K562 (cell line): ENCODE measurements around the gene IFI27L2. TPM values are rescaled to one million over a fixed set of nuclear protein-coding genes. Genes with fewer than 3 reads are reported as not detected.

ENCODE experiments used
- ATAC-seq: fragments of 200-7000 bp; cut with Tn5 transposase; 3 replicates; pipeline ENCODE4 v1.9.1; 2020; ENCODE audit warnings: moderate library complexity
- BruUV-seq: library from RNA; stranded (reverse); fragments of 400-500 nt; replicated peaks from 2 replicates; lab custom pipeline; 2021; lab: Mats Ljungman, UMichigan
- CTCF ChIA-PET: fragments of 300-600 bp; formaldehyde crosslinking; extraction: SDS; loops from one replicate; lab custom pipeline; 2021; ENCODE audit warnings: low intra/inter-chr PET ratio; lab: Yijun Ruan, JAX
- POLR2A ChIA-PET: fragments of 300-600, 350-650 bp; sonication (Branson Sonifier 250); formaldehyde crosslinking; extraction: SDS; loops from one replicate; lab custom pipeline; 2021; ENCODE audit warnings: antibody characterized with exemption, inconsistent platforms; lab: Yijun Ruan, JAX
- DNase-seq, 4 experiments: peaks; one replicate each; pipeline versions ENCODE4 v3.0.0 to v3.0.0-alpha.2; 2011 to 2018; ENCODE audit warnings: low spot score in 3 of 4, mixed read lengths in 3 of 4; ENCODE audit errors: extremely low read depth in 1 of 4
- FAIRE-seq: peaks from 2 replicates; lab custom pipeline; 2011; peaks lifted over from hg19 to GRCh38; lab: Jason Lieb, UNC
- H2AFZ ChIP-seq: 2 replicates; pipeline ENCODE4 v1.6.0; 2011; ENCODE audit warnings: low read depth, low read length, control low read depth, inconsistent platforms
- H3K27ac ChIP-seq: fragments of 200-600 bp; 3 replicates; pipeline ENCODE4 v1.8.0; 2011; ENCODE audit warnings: low read depth, mild to moderate bottlenecking, control low read depth, inconsistent platforms, low read length, moderate library complexity, mixed read lengths; ENCODE audit errors: extremely low read depth
- H3K27me3 ChIP-seq, 2 experiments: fragments of 300-600 bp in 1 of 2; 2 replicates in 1 of 2; 3 replicates in 1 of 2; pipeline versions ENCODE4 v1.6.0 to v1.8.0; 2011; ENCODE audit warnings: inconsistent platforms in 2 of 2, low read length in 2 of 2, mild to moderate bottlenecking in 1 of 2, mixed read lengths in 1 of 2, moderate library complexity in 1 of 2; ENCODE audit not compliant: control insufficient read depth in 2 of 2, insufficient read depth in 2 of 2
- H3K36me3 ChIP-seq: fragments of 300-600 bp; 3 replicates; pipeline ENCODE4 v1.8.0; 2011; ENCODE audit warnings: mild to moderate bottlenecking, low read length, inconsistent platforms; ENCODE audit not compliant: control insufficient read depth, insufficient read depth
- H3K4me1 ChIP-seq, 2 experiments: fragments of 200-600 bp in 1 of 2; replicated peaks in 1 of 2; 2 replicates in 1 of 2; 3 replicates in 1 of 2; pipeline versions ENCODE4 v1.5.1 to v1.8.0; 2011; ENCODE audit warnings: inconsistent platforms in 2 of 2, low read length in 2 of 2, mild to moderate bottlenecking in 1 of 2, mixed read lengths in 1 of 2, moderate library complexity in 1 of 2; ENCODE audit not compliant: control insufficient read depth in 2 of 2, insufficient read depth in 2 of 2
- H3K4me2 ChIP-seq: 2 replicates; pipeline ENCODE4 v1.6.1; 2011; ENCODE audit warnings: low read length, control low read depth, inconsistent platforms, mixed read lengths; ENCODE audit not compliant: insufficient read depth
- H3K4me3 ChIP-seq: fragments of 200-600 bp; sonication (generic), shearing (Covaris generic); 2 replicates; pipeline ENCODE4 v1.5.1; 2016; ENCODE audit warnings: control low read depth, inconsistent platforms
- H3K79me2 ChIP-seq: fragments of 200-600 bp; 3 replicates; pipeline ENCODE4 v1.8.0; 2011; ENCODE audit warnings: low read length, inconsistent platforms; ENCODE audit not compliant: control insufficient read depth, insufficient read depth
- H3K9ac ChIP-seq, 2 experiments: 2 replicates each; pipeline versions ENCODE4 v1.6.0 to v1.6.1; 2011; ENCODE audit warnings: low read depth in 2 of 2, low read length in 2 of 2, control low read depth in 1 of 2, inconsistent platforms in 1 of 2, mild to moderate bottlenecking in 1 of 2, mixed read lengths in 1 of 2; ENCODE audit not compliant: insufficient read depth in 1 of 2
- H3K9me1 ChIP-seq: one replicate; pipeline ENCODE4 v1.6.0; 2011; ENCODE audit warnings: inconsistent platforms, mild to moderate bottlenecking, low read length, moderate library complexity; ENCODE audit not compliant: control insufficient read depth, insufficient read depth
- H3K9me3 ChIP-seq: replicated peaks from 2 replicates; pipeline ENCODE4 v1.5.1; 2011; ENCODE audit warnings: low read depth, low read length, inconsistent platforms; ENCODE audit not compliant: control insufficient read depth, insufficient read depth
- H4K20me1 ChIP-seq: replicated peaks from 2 replicates; pipeline ENCODE4 v1.6.1; 2011; ENCODE audit warnings: low read length, inconsistent platforms, mixed read lengths; ENCODE audit not compliant: control insufficient read depth, insufficient read depth
- ARID3B ChIP-seq: fragments of 250-450 bp; sonication (Bioruptor Pico); IDR thresholded peaks from 2 replicates; pipeline ENCODE4 v1.4.0; 2020; ENCODE audit warnings: borderline replicate concordance
- COPS2 ChIP-seq: fragments of 450-650 bp; conservative IDR thresholded peaks from 2 replicates; pipeline ENCODE4 v1.6.1; 2016; ENCODE audit warnings: mild to moderate bottlenecking, moderate library complexity
- DIDO1 ChIP-seq: fragments of 450-650 bp; IDR thresholded peaks from 2 replicates; pipeline ENCODE4 v1.6.1; 2016; ENCODE audit warnings: low read depth, missing biosample characterization, missing genetic modification characterization
- FOXO4 ChIP-seq: fragments of 450-650 bp; formaldehyde crosslinking; IDR thresholded peaks from 2 replicates; pipeline ENCODE4 v1.4.0; 2020; ENCODE audit warnings: mild to moderate bottlenecking, moderate library complexity
- GATA2 ChIP-seq: sonication (generic); formaldehyde crosslinking; IDR thresholded peaks from 2 replicates; pipeline ENCODE4 v1.4.0; 2020; ENCODE audit warnings: mild to moderate bottlenecking, missing genetic modification reagents
- ILF3 ChIP-seq: fragments of 450-650 bp; IDR thresholded peaks from 2 replicates; pipeline ENCODE4 v1.6.1; 2018; ENCODE audit warnings: antibody characterized with exemption, mild to moderate bottlenecking, moderate library complexity, borderline replicate concordance
- KLF16 ChIP-seq: IDR thresholded peaks from 2 replicates; pipeline ENCODE4 v1.6.1; 2016; ENCODE audit warnings: antibody characterized with exemption
- NCOA4 ChIP-seq: fragments of 450-650 bp; IDR thresholded peaks from 2 replicates; pipeline ENCODE4 v1.6.1; 2018; ENCODE audit warnings: mild to moderate bottlenecking; ENCODE audit not compliant: partially characterized antibody
- PML ChIP-seq: IDR thresholded peaks from 2 replicates; pipeline ENCODE4 v1.6.1; 2012; ENCODE audit warnings: low read length, inconsistent platforms
- PRPF4 ChIP-seq: fragments of 200-400 bp; formaldehyde crosslinking; IDR thresholded peaks from one replicate; pipeline ENCODE4 v1.6.1; 2017; ENCODE audit warnings: low read length, low read depth, mild to moderate bottlenecking; ENCODE audit not compliant: insufficient read depth, poor library complexity, severe bottlenecking
- SIN3B ChIP-seq: fragments of 450-650 bp; IDR thresholded peaks from 2 replicates; pipeline ENCODE4 v1.6.1; 2017; ENCODE audit warnings: low read depth, mild to moderate bottlenecking, moderate library complexity
- ZFPM2 ChIP-seq: fragments of 250-450 bp; sonication (Bioruptor Pico); IDR thresholded peaks from 2 replicates; pipeline ENCODE4 v1.5.1; 2022; ENCODE audit warnings: mild to moderate bottlenecking
- ZKSCAN1 ChIP-seq: fragments of 150-350 bp; IDR thresholded peaks from 2 replicates; pipeline ENCODE4 v1.6.1; 2016; ENCODE audit warnings: low read depth, low read length
- ZNF12 ChIP-seq: sonication (generic); formaldehyde crosslinking; IDR thresholded peaks from 2 replicates; pipeline ENCODE4 v1.4.0; 2020; ENCODE audit warnings: mild to moderate bottlenecking, missing genetic modification reagents
- ZNF253 ChIP-seq: fragments of 250-450 bp; sonication (Bioruptor Pico); conservative IDR thresholded peaks from 2 replicates; pipeline ENCODE4 v1.6.1; 2021; ENCODE audit warnings: mild to moderate bottlenecking
- ZNF3 ChIP-seq: fragments of 250-450 bp; sonication (Bioruptor Pico); IDR thresholded peaks from 2 replicates; pipeline ENCODE4 v1.5.0; 2021; ENCODE audit warnings: mild to moderate bottlenecking, moderate library complexity
- ZNF354B ChIP-seq: fragments of 250-450 bp; sonication (Bioruptor Pico); IDR thresholded peaks from 2 replicates; pipeline ENCODE4 v1.4.0; 2020
- WGBS: fragments of 100-300 bp; shearing (Covaris generic); methylation state at CpG from one replicate; pipeline ENCODE4 v1.1.6; 2016; ENCODE audit warnings: low coverage, mixed read lengths; ENCODE audit not compliant: insufficient coverage; ENCODE audit errors: missing lambda C conversion rate; 5-methylcytosine and 5-hydroxymethylcytosine counted together
- in situ Hi-C: fragments of 300-500 bp; cut with MboI; formaldehyde crosslinking; loops from 4 replicates; pipeline ENCODE4 v1.15.0; 2018; ENCODE audit warnings: inconsistent platforms, mixed read lengths
- intact Hi-C: fragments of 100-400 bp; cut with micrococcal nuclease; formaldehyde crosslinking; loops from 2 replicates; pipeline ENCODE4 v1.14.2; 2022
- polyA plus RNA-seq, 8 experiments: library from polyadenylated mRNA; depleted of rRNA in 4 of 8; stranded (reverse) in 5 of 8; unstranded in 3 of 8; fragments of >200 nt; fragmentation: Nextera tagmentation in 2 of 8; fragmentation: Illumina TruSeq in 1 of 8; extraction: Ambion mirVana in 2 of 8; extraction: Trizol in 1 of 8; gene quantifications; 2 replicates each; pipeline versions ENCODE4 v1.2.1 to v1.2.3, GENCODE V29; 2011 to 2014; ENCODE audit warnings: inconsistent platforms in 1 of 8, missing spikeins in 1 of 8
- total RNA-seq, 7 experiments: library from RNA; depleted of rRNA in 6 of 7; stranded (reverse); fragments of >200 nt in 6 of 7; fragmentation: Illumina TruSeq in 2 of 7; extraction: Trizol in 2 of 7; gene quantifications; 2 replicates each; pipeline versions ENCODE4 v1.2.1 to v1.2.3, GENCODE V29; 2011 to 2021; ENCODE audit warnings: low replicate concordance in 1 of 7

IFI27L2 gene
- total and polyA plus RNA-seq, 9 of the 15 experiments (the other 6 are each of a cell fraction or from before 2014, with no cell fraction given): 1.0 to 9.3 (median 4.1) TPM

- TF ChIP-seq ILF3: no peak
Observed at GRCh38 chr14:94125659-94126418, 3.6 kb downstream of the IFI27L2 start (continued).

GRCh38 chr14:94124582-94125377 lies 4.6 kb downstream of the IFI27L2 start:
- FAIRE-seq: no peak
- Histone ChIP-seq H3K36me3 (no peaks in the 10 kb centered on the region), H3K79me2 (no peaks in the 10 kb centered on the region), H2AFZ (no peak overlapping the region), H3K9me3 (no peaks in the 10 kb centered on the region), H3K4me3 (no peak overlapping the region), H3K9ac (no peak overlapping the region), H3K27ac (no peak overlapping the region), H3K4me1 (peaks cover 0 to 7% of the 10 kb centered on the region in 2 experiments; a peak in 2 of 5 replicates), H3K27me3 (peaks cover 0 to 20% of the 10 kb centered on the region in 2 experiments; a peak in 2 of 5 replicates), H4K20me1 (no peaks in the 10 kb centered on the region), H3K9me1 (no peaks in the 10 kb centered on the region), H3K4me2 (no peak overlapping the region)
- ATAC-seq: no peak
- POLR2A ChIA-PET: interaction anchor here (1.1 kb wide), 1 partner anchor 14 kb away, joined by 5 read pairs; the partner anchor contains the start of gene IFI27
- CTCF ChIA-PET: no interaction called here
- 3% methylated on average over 6 of the region's 9 CpGs for WGBS
- DNase-seq: no peak
- intact Hi-C loops (no loop called here), in situ Hi-C loops (no loop called here)
- BruUV-seq: no TSS peak
- TF ChIP-seq ZNF3 (CRISPR knock-in tag) (no peak), COPS2 (no peak), NCOA4 (no peak), ZNF12 (CRISPR knock-in tag) (no peak), SIN3B (no peak), FOXO4 (CRISPR knock-in tag) (no peak), ZNF253 (CRISPR knock-in tag) (no peak), ZFPM2 (no peak), PRPF4 (no peak), GATA2 (CRISPR knock-in tag) (no peak), DIDO1 (tag) (no peak), ZKSCAN1 (no peak), KLF16 (no peak), ARID3B (CRISPR knock-in tag) (no peak), ZNF354B (CRISPR knock-in tag) (no peak), PML (no peak)
